Stimulated activated naive CD8-positive, alpha-beta T cell treated with anti-CD3 and anti-CD28 coated beads, Interleukin-15, Interleukin-2, amounts not matched to agents 100 ng/mL and 50 ng/mL, for 24 hours (primary cell): ENCODE measurements around the gene C15orf62.

Experiments
- H3K27ac Mint-ChIP-seq: one replicate; pipeline ENCODE4 v1.8.0; 2021; ENCODE audit warnings: mild to moderate bottlenecking, mixed read lengths
- H3K27me3 Mint-ChIP-seq: one replicate; pipeline ENCODE4 v1.8.0; 2021; ENCODE audit warnings: mixed read lengths
- H3K36me3 Mint-ChIP-seq: one replicate; pipeline ENCODE4 v1.8.0; 2021; ENCODE audit warnings: low read depth, mixed read lengths
- H3K4me1 Mint-ChIP-seq: one replicate; pipeline ENCODE4 v1.8.0; 2021; ENCODE audit warnings: low read depth, mixed read lengths
- H3K4me3 Mint-ChIP-seq: one replicate; pipeline ENCODE4 v1.8.0; 2021; ENCODE audit warnings: mild to moderate bottlenecking, mixed read lengths
- H3K9me3 Mint-ChIP-seq: one replicate; pipeline ENCODE4 v1.8.0; 2021; ENCODE audit warnings: mixed read lengths

The C15orf62 gene

DNA sequence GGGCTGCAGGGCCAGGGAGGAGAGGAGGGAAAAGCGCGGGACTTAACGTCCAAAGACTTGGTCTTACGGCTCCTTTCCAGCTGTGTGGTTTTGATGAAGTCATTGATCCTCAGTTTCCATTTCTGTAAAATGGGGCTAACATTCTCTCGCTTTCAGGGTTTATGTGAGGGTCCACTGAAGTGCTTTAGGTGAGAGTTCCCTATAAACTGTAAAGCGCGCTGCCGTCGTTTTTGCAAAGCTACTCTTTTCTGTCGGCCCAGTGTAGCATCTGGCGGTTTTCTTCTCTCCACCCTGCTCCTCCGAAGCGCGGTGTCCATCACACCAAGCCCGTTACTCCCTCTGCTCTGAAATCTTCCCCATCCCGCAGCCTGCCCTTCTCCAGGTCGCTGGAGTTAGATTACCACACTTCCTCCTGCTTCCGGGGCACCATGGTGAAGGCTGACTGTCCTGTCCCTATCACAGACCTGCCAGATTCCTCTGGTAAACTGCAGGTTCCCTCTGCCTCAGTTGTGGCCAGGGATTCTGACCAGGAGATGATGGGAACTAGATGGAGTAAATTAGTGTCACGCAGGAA, 38.2 kb downstream of the C15orf62 start:
- peak overlapping the region; percentile 90 for H3K4me3 Mint-ChIP-seq
- H3K9me3 Mint-ChIP-seq, result no peaks in the 10 kb centered on the region
- peak overlapping the region; percentile 45 for H3K27ac Mint-ChIP-seq
- no peaks in the 10 kb centered on the region for H3K27me3 Mint-ChIP-seq
- H3K36me3 Mint-ChIP-seq, result peaks cover 8% of the 10 kb centered on the region
- H3K4me1 Mint-ChIP-seq, result peaks cover 17% of the 10 kb centered on the region

DNA sequence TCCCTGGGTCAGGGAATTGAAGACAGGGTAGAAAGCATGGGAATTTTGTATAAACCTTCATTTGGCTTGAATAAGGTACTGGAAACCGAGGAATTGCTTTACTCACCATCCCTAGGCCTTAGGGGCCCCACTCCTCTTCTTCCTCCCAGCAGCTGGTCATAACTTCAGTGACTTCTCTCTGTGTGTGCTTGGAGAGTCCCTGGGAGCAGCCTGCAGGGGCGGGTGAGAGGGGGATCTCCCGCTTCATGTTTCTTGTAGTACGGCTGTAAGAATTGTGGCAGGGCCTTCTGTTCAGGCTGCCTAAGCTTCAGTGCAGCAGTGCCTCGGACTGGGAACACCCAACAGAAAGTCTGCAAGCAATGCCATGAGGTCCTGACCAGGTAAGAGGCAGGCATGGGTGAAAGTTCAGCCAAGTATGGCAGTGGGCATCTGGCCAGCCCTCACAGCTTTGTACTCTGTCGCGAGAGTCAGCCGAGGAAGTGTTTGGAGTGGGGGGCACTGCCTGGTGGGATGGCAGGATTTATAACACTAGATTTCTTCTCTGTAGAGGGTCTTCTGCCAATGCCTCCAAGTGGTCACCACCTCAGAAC, 39.2 kb downstream of the C15orf62 start:
- H3K36me3 Mint-ChIP-seq, result peaks cover 8% of the 10 kb centered on the region
- H3K27me3 Mint-ChIP-seq, result no peaks in the 10 kb centered on the region
- H3K4me3 Mint-ChIP-seq, result no peak overlapping the region
- H3K9me3 Mint-ChIP-seq, result no peaks in the 10 kb centered on the region
- peaks cover 17% of the 10 kb centered on the region for H3K4me1 Mint-ChIP-seq
- no peak overlapping the region for H3K27ac Mint-ChIP-seq

DNA sequence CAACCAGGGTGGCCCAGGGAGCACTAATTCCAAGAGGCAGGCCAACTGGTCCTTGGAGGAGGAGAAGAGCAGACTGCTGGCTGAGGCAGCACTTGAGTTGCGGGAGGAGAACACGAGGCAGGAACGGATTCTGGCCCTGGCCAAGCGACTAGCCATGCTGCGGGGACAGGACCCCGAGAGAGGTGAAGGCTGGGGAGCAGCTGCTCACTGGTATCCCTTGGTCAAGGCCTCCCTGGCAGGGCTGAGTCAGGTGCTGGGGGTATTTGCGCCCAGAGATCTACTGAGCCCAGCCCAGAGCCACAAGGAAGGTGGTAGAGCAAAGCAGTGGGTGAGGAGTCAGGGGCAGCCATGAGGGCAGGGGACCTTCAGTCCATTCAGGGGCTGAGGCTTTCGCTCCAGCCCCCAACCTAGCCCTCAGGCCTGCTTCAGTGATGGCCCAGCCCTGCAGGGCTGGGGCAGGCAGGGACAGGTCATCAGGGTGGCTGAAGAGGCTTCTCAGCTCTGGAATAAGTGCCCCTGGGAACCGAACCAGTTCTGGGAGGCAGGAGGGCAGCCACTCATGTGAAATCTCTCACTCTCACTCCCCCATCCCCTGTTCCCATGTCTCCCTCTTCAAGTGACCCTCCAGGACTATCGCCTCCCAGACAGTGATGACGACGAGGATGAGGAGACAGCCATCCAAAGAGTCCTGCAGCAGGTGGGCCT, 43.1 kb downstream of the C15orf62 start:
- Mint-ChIP-seq H3K27ac (no peak overlapping the region), H3K36me3 (peaks cover 12% of the 10 kb centered on the region)

DNA sequence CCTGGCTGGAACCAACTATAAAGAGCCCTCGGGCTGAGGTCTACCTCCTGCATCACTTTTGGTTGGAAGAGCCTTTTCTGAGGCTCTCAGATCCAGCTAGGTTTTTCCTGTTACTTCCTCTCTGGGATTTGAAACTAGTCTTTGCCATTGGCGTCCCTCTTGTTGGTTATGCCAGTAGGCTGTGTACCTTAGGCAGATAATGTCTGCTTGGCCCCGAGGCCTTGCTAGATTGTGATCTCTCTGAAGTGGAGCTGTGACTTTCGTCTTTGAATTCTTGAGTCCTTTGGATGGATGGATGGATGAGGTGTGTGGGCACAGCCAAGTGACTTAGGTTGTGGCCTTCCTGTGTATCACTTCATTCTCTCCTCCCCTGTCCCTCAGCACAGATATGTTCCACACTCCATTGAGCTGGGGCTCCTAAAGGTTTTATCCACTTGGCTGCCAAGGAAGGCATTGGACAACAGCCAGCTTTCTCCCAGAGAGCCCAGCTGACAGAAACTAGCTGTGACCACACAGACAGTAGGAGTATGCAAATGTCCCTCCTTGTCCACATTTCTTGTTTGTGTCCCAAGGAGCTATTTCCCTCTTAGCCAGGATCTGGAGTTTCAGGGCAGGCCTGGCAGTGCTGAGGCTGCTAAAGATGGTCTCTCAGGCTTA, 45.4 kb downstream of the C15orf62 start:
- Mint-ChIP-seq H3K4me1 (no peaks in the 10 kb centered on the region), H3K27ac (no peak overlapping the region)

More for the DNA sequence above, 43.1 kb downstream of the C15orf62 start:
- H3K4me3 Mint-ChIP-seq, result no peak overlapping the region
- H3K9me3 Mint-ChIP-seq, result no peaks in the 10 kb centered on the region
- H3K27me3 Mint-ChIP-seq, result no peaks in the 10 kb centered on the region
- H3K4me1 Mint-ChIP-seq, result peaks cover 8% of the 10 kb centered on the region

DNA sequence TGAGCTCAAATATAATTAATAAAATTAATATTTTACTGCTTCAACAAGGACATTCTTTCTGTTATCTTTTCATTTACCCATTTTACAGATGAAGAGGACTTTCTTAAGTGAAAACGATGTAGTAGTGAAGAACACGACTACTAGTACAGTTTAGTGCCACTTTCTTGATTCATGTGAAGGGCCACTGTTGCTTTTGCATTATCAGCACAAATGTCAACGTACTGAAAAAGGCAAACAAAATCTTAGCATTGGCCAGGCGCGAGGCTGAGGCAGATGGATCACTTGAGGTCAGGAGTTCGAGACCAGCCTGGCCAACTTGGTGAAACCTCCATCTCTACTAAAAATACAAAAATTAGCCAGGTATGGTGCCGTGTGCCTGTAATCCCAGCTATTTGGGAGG, 49.3 kb downstream of the C15orf62 start:
- Mint-ChIP-seq H3K27ac (no peak overlapping the region), H3K9me3 (no peaks in the 10 kb centered on the region), H3K4me3 (no peak overlapping the region), H3K27me3 (no peaks in the 10 kb centered on the region), H3K36me3 (peaks cover 8% of the 10 kb centered on the region), H3K4me1 (no peaks in the 10 kb centered on the region)

More for the DNA sequence above, 45.4 kb downstream of the C15orf62 start:
- no peaks in the 10 kb centered on the region for H3K27me3 Mint-ChIP-seq
- no peaks in the 10 kb centered on the region for H3K9me3 Mint-ChIP-seq
- no peak overlapping the region for H3K4me3 Mint-ChIP-seq
- H3K36me3 Mint-ChIP-seq, result peaks cover 12% of the 10 kb centered on the region

DNA sequence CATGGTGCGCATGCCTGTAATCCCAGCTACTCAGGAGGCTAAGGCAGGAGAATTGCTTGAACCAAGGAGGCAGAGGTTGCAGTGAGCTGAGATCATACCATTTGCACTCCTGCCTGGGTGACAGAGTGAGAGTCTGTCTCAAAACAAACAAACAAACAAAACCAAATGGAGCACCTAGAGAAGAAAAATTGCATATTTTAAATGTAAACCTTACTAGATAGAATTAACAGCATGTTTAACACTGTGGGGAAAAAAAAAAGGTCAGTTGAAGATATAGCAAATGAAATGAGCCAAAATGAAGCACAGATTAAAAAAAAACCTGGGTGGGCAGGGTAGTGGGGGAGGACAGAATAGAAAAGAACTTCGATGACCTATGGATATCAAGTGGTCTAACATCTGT, 51.4 kb downstream of the C15orf62 start:
- H3K27ac Mint-ChIP-seq, result no peak overlapping the region
- H3K4me1 Mint-ChIP-seq, result no peaks in the 10 kb centered on the region
- H3K27me3 Mint-ChIP-seq, result no peaks in the 10 kb centered on the region
- no peaks in the 10 kb centered on the region for H3K9me3 Mint-ChIP-seq
- no peak overlapping the region for H3K4me3 Mint-ChIP-seq
- H3K36me3 Mint-ChIP-seq, result no peaks in the 10 kb centered on the region
